H1 (cell line): ENCODE measurements around the gene PLGRKT. TPM values are rescaled to one million over a fixed set of nuclear protein-coding genes. Genes with fewer than 3 reads are reported as not detected.
A peak's percentile ranks its signal among the peaks of the same experiment; 100 is the strongest.

Experiments used
- ATF3 ChIP-seq: IDR thresholded peaks from 2 replicates; pipeline ENCODE4 v1.6.1; 2011; ENCODE audit warnings: low read depth, mild to moderate bottlenecking, low read length; ENCODE audit not compliant: insufficient read depth
- CBX5 ChIP-seq: fragments of 300-800, 300-1000 bp; sonication (generic); IDR thresholded peaks from 2 replicates; pipeline ENCODE4 v1.7.1; 2016; ENCODE audit warnings: antibody characterized with exemption, low read length, low read depth
- FOSL1 ChIP-seq: IDR thresholded peaks from 2 replicates; pipeline ENCODE4 v1.6.1; 2011; ENCODE audit warnings: mild to moderate bottlenecking, low read depth, low read length, moderate library complexity; ENCODE audit not compliant: insufficient read depth
- RBBP5 ChIP-seq: IDR thresholded peaks from 2 replicates; pipeline ENCODE4 v1.7.1; 2012; ENCODE audit warnings: low read depth, mild to moderate bottlenecking, inconsistent platforms, low read length, moderate library complexity, borderline replicate concordance
- SUZ12 ChIP-seq: fragments of 200-600 bp; sonication (generic); IDR thresholded peaks from 2 replicates; pipeline ENCODE4 v1.6.1; 2012; ENCODE audit warnings: mild to moderate bottlenecking, inconsistent platforms, low read length, moderate library complexity, mixed read lengths
- polyA plus RNA-seq, 7 experiments: library from polyadenylated mRNA; depleted of rRNA in 3 of 7; stranded (reverse) in 5 of 7; unstranded in 2 of 7; fragments of >200 nt in 5 of 7; fragments of 200-250 nt in 2 of 7; gene quantifications; 1 replicate in 5 of 7; 2 replicates in 1 of 7; 4 replicates in 1 of 7; pipeline versions ENCODE4 v1.2.1 to v1.2.3, GENCODE V29; 2011 to 2013; ENCODE audit warnings: missing spikeins in 2 of 7, mixed read lengths in 2 of 7
- total RNA-seq: library from RNA; stranded (reverse); fragmentation: NEBNext Ultra II Directional; extraction: Animal tissue kit (Norgen Biotek cat#: 25700); gene quantifications from 2 replicates; pipeline ENCODE4 v1.2.1, GENCODE V29; 2021
- TF ChIP-seq, protein P1 (sequence below): IDR thresholded peaks from 2 replicates; pipeline ENCODE4 v1.6.1; 2012; ENCODE audit warnings: inconsistent platforms
- TF ChIP-seq, protein P2 (sequence below): fragments of 300-600 bp; sonication (generic); IDR thresholded peaks from 2 replicates; pipeline ENCODE4 v1.7.1; 2012; ENCODE audit warnings: low read length, moderate library complexity, mild to moderate bottlenecking, inconsistent platforms; ENCODE audit not compliant: insufficient replicate concordance

Gene PLGRKT
- total and polyA plus RNA-seq, 2 of the 8 experiments (the other 6 are each of a cell fraction or from before 2014, with no cell fraction given): 5.4 to 15.7 TPM

GRCh38 chr9:5437254-5438216, at the start of gene PLGRKT (continued):
- TF ChIP-seq FOSL1: no peak
- no peak for TF ChIP-seq CBX5
- TF ChIP-seq SUZ12: no peak
- TF ChIP-seq ATF3: no peak
- peak; percentile 49; the same call in 1 of the 2 replicates for TF ChIP-seq RBBP5
- TF ChIP-seq, protein P1, sequence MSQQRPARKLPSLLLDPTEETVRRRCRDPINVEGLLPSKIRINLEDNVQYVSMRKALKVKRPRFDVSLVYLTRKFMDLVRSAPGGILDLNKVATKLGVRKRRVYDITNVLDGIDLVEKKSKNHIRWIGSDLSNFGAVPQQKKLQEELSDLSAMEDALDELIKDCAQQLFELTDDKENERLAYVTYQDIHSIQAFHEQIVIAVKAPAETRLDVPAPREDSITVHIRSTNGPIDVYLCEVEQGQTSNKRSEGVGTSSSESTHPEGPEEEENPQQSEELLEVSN: 0 out of 2 replicates have a peak, but pooled peaks have one; percentile 34
- TF ChIP-seq, protein P2, sequence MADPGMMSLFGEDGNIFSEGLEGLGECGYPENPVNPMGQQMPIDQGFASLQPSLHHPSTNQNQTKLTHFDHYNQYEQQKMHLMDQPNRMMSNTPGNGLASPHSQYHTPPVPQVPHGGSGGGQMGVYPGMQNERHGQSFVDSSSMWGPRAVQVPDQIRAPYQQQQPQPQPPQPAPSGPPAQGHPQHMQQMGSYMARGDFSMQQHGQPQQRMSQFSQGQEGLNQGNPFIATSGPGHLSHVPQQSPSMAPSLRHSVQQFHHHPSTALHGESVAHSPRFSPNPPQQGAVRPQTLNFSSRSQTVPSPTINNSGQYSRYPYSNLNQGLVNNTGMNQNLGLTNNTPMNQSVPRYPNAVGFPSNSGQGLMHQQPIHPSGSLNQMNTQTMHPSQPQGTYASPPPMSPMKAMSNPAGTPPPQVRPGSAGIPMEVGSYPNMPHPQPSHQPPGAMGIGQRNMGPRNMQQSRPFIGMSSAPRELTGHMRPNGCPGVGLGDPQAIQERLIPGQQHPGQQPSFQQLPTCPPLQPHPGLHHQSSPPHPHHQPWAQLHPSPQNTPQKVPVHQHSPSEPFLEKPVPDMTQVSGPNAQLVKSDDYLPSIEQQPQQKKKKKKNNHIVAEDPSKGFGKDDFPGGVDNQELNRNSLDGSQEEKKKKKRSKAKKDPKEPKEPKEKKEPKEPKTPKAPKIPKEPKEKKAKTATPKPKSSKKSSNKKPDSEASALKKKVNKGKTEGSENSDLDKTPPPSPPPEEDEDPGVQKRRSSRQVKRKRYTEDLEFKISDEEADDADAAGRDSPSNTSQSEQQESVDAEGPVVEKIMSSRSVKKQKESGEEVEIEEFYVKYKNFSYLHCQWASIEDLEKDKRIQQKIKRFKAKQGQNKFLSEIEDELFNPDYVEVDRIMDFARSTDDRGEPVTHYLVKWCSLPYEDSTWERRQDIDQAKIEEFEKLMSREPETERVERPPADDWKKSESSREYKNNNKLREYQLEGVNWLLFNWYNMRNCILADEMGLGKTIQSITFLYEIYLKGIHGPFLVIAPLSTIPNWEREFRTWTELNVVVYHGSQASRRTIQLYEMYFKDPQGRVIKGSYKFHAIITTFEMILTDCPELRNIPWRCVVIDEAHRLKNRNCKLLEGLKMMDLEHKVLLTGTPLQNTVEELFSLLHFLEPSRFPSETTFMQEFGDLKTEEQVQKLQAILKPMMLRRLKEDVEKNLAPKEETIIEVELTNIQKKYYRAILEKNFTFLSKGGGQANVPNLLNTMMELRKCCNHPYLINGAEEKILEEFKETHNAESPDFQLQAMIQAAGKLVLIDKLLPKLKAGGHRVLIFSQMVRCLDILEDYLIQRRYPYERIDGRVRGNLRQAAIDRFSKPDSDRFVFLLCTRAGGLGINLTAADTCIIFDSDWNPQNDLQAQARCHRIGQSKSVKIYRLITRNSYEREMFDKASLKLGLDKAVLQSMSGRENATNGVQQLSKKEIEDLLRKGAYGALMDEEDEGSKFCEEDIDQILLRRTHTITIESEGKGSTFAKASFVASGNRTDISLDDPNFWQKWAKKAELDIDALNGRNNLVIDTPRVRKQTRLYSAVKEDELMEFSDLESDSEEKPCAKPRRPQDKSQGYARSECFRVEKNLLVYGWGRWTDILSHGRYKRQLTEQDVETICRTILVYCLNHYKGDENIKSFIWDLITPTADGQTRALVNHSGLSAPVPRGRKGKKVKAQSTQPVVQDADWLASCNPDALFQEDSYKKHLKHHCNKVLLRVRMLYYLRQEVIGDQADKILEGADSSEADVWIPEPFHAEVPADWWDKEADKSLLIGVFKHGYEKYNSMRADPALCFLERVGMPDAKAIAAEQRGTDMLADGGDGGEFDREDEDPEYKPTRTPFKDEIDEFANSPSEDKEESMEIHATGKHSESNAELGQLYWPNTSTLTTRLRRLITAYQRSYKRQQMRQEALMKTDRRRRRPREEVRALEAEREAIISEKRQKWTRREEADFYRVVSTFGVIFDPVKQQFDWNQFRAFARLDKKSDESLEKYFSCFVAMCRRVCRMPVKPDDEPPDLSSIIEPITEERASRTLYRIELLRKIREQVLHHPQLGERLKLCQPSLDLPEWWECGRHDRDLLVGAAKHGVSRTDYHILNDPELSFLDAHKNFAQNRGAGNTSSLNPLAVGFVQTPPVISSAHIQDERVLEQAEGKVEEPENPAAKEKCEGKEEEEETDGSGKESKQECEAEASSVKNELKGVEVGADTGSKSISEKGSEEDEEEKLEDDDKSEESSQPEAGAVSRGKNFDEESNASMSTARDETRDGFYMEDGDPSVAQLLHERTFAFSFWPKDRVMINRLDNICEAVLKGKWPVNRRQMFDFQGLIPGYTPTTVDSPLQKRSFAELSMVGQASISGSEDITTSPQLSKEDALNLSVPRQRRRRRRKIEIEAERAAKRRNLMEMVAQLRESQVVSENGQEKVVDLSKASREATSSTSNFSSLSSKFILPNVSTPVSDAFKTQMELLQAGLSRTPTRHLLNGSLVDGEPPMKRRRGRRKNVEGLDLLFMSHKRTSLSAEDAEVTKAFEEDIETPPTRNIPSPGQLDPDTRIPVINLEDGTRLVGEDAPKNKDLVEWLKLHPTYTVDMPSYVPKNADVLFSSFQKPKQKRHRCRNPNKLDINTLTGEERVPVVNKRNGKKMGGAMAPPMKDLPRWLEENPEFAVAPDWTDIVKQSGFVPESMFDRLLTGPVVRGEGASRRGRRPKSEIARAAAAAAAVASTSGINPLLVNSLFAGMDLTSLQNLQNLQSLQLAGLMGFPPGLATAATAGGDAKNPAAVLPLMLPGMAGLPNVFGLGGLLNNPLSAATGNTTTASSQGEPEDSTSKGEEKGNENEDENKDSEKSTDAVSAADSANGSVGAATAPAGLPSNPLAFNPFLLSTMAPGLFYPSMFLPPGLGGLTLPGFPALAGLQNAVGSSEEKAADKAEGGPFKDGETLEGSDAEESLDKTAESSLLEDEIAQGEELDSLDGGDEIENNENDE: no peak
